GM18520 (cell line): ENCODE data around the gene ADGB.
"Not testable (repeated sequence)": the region's sequence is repeated elsewhere in the genome, so short reads cannot be mapped to it uniquely, and the experiment has no call there.

ENCODE experiments used
- ATAC-seq: cut with Tn5 transposase; IDR thresholded peaks from one replicate; pipeline ENCODE4 v1.9.1; 2021; ENCODE audit not compliant: unreplicated experiment

The ADGB gene

GRCh38 chr6:146741609-146742008 lies 142.8 kb downstream of the ADGB start:
- ATAC-seq = no peak

GRCh38 chr6:146753306-146753705 lies 154.5 kb downstream of the ADGB start:
- no peak for ATAC-seq

- no peak for ATAC-seq
These were observed 168.9 kb downstream of the ADGB start for GRCh38 chr6:146767632-146768031.

GRCh38 chr6:146768722-146769121 lies 169.9 kb downstream of the ADGB start:
- ATAC-seq = no peak

- no peak for ATAC-seq
These were observed 171.6 kb downstream of the ADGB start for GRCh38 chr6:146770275-146770964.

GRCh38 chr6:146770965-146771735 lies 172.4 kb downstream of the ADGB start:
- no peak for ATAC-seq

GRCh38 chr6:146775220-146775619 lies 176.4 kb downstream of the ADGB start:
- no peak for ATAC-seq

GRCh38 chr6:146781836-146782235 lies 183.1 kb downstream of the ADGB start:
- no peak for ATAC-seq

GRCh38 chr6:146785001-146785585 lies 186.3 kb downstream of the ADGB start:
- peak; percentile 92 for ATAC-seq

GRCh38 chr6:146787876-146788508 lies 189.2 kb downstream of the ADGB start:
- no peak for ATAC-seq

GRCh38 chr6:146790561-146791091 lies 191.9 kb downstream of the ADGB start:
- ATAC-seq = no peak

GRCh38 chr6:146791930-146792329 lies 193.2 kb downstream of the ADGB start:
- ATAC-seq = no peak

- ATAC-seq = not testable (repeated sequence)
These were observed 194.4 kb downstream of the ADGB start for GRCh38 chr6:146793218-146793617.

- no peak for ATAC-seq
These were observed 196.8 kb downstream of the ADGB start for GRCh38 chr6:146795479-146796133.

- ATAC-seq = not testable (repeated sequence)
These were observed 204.4 kb downstream of the ADGB start for GRCh38 chr6:146803167-146803566.

- no peak for ATAC-seq
These were observed 204.8 kb downstream of the ADGB start for GRCh38 chr6:146803601-146804000.

- ATAC-seq = no peak
These were observed 207.0 kb downstream of the ADGB start for GRCh38 chr6:146805546-146806325.

- ATAC-seq = not testable (repeated sequence)
These were observed 210.2 kb downstream of the ADGB start for GRCh38 chr6:146809014-146809413.

- ATAC-seq = not testable (repeated sequence)
These were observed 214.1 kb downstream of the ADGB start for GRCh38 chr6:146812811-146813321.

- no peak for ATAC-seq
These were observed 214.8 kb downstream of the ADGB start for GRCh38 chr6:146813554-146813953.
